22Rv1 (cell line): ENCODE results near the gene ARFGAP2.

ENCODE experiments used
- ZFX ChIP-seq: fragments of 450-650 bp; IDR thresholded peaks from 2 replicates; pipeline ENCODE4 v1.6.1; 2017; ENCODE audit warnings: antibody characterized with exemption, borderline replicate concordance
- TF ChIP-seq, protein P1 (sequence below): fragments of 450-650 bp; IDR thresholded peaks from 2 replicates; pipeline ENCODE4 v1.5.1; 2017; ENCODE audit warnings: mild to moderate bottlenecking

DNA sequence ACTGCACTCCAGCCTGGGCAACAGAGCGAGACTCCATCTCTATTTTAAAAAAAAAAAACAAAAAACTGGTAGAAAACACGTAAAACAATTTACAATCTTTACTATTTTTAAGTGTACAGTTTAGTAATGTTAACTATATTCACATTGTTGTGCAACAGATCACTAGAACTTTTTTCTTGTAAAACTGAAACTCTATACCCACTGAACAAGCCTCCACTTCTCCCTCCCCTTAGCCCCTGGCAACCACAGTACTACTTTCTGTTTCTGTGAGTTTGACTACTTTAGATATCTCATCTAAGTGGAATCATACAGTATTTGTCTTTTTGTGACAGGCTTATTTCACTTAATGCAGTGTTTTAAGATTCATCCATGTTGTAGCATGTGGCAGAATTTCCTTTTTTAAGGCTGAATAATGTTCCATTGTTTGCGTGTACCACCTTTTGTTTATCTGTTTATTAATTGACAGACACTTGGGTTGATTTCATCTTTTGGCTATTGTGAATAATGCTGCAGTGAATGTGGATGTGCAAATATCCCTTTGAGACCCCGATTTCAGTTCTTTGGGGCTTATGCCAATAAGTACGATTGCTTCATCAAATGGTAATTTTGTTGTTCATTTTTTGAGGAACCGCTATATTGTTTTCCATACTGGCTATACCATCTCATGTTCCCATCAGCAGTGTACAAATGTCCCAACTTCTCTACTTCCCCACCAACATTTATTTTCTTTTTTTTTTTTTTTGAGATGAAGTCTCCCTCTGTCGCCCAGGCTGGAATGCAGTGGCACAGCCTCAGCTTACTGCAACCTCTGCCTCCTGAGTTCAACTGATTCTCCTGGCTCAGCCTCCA is 49.1 kb upstream of the ARFGAP2 start:
- TF ChIP-seq, protein P1, sequence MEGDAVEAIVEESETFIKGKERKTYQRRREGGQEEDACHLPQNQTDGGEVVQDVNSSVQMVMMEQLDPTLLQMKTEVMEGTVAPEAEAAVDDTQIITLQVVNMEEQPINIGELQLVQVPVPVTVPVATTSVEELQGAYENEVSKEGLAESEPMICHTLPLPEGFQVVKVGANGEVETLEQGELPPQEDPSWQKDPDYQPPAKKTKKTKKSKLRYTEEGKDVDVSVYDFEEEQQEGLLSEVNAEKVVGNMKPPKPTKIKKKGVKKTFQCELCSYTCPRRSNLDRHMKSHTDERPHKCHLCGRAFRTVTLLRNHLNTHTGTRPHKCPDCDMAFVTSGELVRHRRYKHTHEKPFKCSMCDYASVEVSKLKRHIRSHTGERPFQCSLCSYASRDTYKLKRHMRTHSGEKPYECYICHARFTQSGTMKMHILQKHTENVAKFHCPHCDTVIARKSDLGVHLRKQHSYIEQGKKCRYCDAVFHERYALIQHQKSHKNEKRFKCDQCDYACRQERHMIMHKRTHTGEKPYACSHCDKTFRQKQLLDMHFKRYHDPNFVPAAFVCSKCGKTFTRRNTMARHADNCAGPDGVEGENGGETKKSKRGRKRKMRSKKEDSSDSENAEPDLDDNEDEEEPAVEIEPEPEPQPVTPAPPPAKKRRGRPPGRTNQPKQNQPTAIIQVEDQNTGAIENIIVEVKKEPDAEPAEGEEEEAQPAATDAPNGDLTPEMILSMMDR = no peak
- no peak for TF ChIP-seq ZFX
